Neural cell (in vitro differentiated cells): ENCODE results near the gene GPR183. TPM values are rescaled to one million over a fixed set of nuclear protein-coding genes. Genes with fewer than 3 reads are reported as not detected.

ENCODE experiments used
- H2AFZ ChIP-seq: fragments of 200-600, 300-800 bp; sonication (generic), shearing (Covaris generic); 2 replicates; pipeline ENCODE4 v1.6.0; 2014; ENCODE audit warnings: low read depth, mild to moderate bottlenecking, antibody characterized with exemption, low read length, moderate library complexity
- H3F3A ChIP-seq: fragments of 200-600 bp; shearing (Covaris generic); 2 replicates; pipeline ENCODE4 v1.6.1; 2016; ENCODE audit warnings: mild to moderate bottlenecking, moderate library complexity, mixed read lengths, antibody characterized with exemption, low read length; ENCODE audit not compliant: insufficient read depth, poor library complexity, severe bottlenecking
- H3K27ac ChIP-seq: fragments of 200-600, 300-800 bp; sonication (generic), shearing (Covaris generic); 2 replicates; pipeline ENCODE4 v1.5.1; 2014; ENCODE audit warnings: mild to moderate bottlenecking, low read length, moderate library complexity
- H3K27me3 ChIP-seq: fragments of 300-800, 200-600 bp; sonication (generic), shearing (Covaris generic); 2 replicates; pipeline ENCODE4 v1.6.0; 2014; ENCODE audit warnings: mild to moderate bottlenecking, low read depth, low read length, moderate library complexity; ENCODE audit not compliant: insufficient read depth
- H3K36me3 ChIP-seq: fragments of 300-800, 200-600 bp; sonication (generic), shearing (Covaris generic); 2 replicates; pipeline ENCODE4 v1.5.1; 2014; ENCODE audit warnings: mild to moderate bottlenecking, antibody characterized with exemption, low read length, moderate library complexity; ENCODE audit not compliant: insufficient read depth
- H3K4me2 ChIP-seq: fragments of 300-800, 200-600 bp; sonication (generic), shearing (Covaris generic); 2 replicates; pipeline ENCODE4 v1.6.0; 2014; ENCODE audit warnings: mild to moderate bottlenecking, low read length
- H3K4me3 ChIP-seq: fragments of 300-800, 200-600 bp; sonication (generic), shearing (Covaris generic); 2 replicates; pipeline ENCODE4 v1.5.1; 2014; ENCODE audit warnings: mild to moderate bottlenecking, low read length, moderate library complexity
- H3K79me2 ChIP-seq: fragments of 200-600 bp; shearing (Covaris generic); replicated peaks from 2 replicates; pipeline ENCODE4 v1.6.0; 2014; ENCODE audit warnings: mild to moderate bottlenecking, low read length, moderate library complexity; ENCODE audit not compliant: insufficient read depth
- H3K9ac ChIP-seq: fragments of 300-800, 200-600 bp; sonication (generic), shearing (Covaris generic); 2 replicates; pipeline ENCODE4 v1.6.1; 2016; ENCODE audit warnings: mild to moderate bottlenecking, low read length, mixed read lengths
- H3K9me2 ChIP-seq: fragments of 200-600 bp; shearing (Covaris generic); 2 replicates; pipeline ENCODE4 v1.6.1; 2016; ENCODE audit warnings: mild to moderate bottlenecking, low read length, mixed read lengths; ENCODE audit not compliant: insufficient read depth
- H3K9me3 ChIP-seq: fragments of 200-600, 300-800 bp; sonication (generic), shearing (Covaris generic); 2 replicates; pipeline ENCODE4 v1.6.1; 2016; ENCODE audit warnings: mild to moderate bottlenecking, mixed run types, low read length, moderate library complexity, mixed read lengths
- H4K20me1 ChIP-seq: fragments of 200-600 bp; shearing (Covaris generic); 2 replicates; pipeline ENCODE4 v1.6.1; 2016; ENCODE audit warnings: mild to moderate bottlenecking, mixed run types; ENCODE audit not compliant: insufficient read depth
- CTCF ChIP-seq: fragments of 450-650 bp; IDR thresholded peaks from 2 replicates; pipeline ENCODE4 v1.5.1; 2014; ENCODE audit warnings: antibody characterized with exemption, mild to moderate bottlenecking, moderate library complexity; ENCODE audit not compliant: poor library complexity, severe bottlenecking
- EP300 ChIP-seq: fragments of 450-650 bp; conservative IDR thresholded peaks from 2 replicates; pipeline ENCODE4 v1.6.1; 2014; ENCODE audit warnings: antibody characterized with exemption, mild to moderate bottlenecking, moderate library complexity; ENCODE audit not compliant: poor library complexity, severe bottlenecking
- EZH2 ChIP-seq: fragments of 200-600, 300-800 bp; shearing (Covaris generic), sonication (generic); IDR thresholded peaks from 2 replicates; pipeline ENCODE4 v1.6.1; 2014; ENCODE audit warnings: antibody characterized with exemption, low read length, borderline replicate concordance, mild to moderate bottlenecking; ENCODE audit not compliant: insufficient read depth, poor library complexity, severe bottlenecking
- MXI1 ChIP-seq: fragments of 450-650 bp; conservative IDR thresholded peaks from 2 replicates; pipeline ENCODE4 v1.6.1; 2014; ENCODE audit warnings: antibody characterized with exemption, mild to moderate bottlenecking; ENCODE audit not compliant: poor library complexity, severe bottlenecking
- POLR2AphosphoS5 ChIP-seq: IDR thresholded peaks from 2 replicates; pipeline ENCODE4 v1.6.1; 2012
- RAD21 ChIP-seq: fragments of 450-650 bp; conservative IDR thresholded peaks from 2 replicates; pipeline ENCODE4 v1.6.1; 2014; ENCODE audit warnings: antibody characterized with exemption, mild to moderate bottlenecking, moderate library complexity
- REST ChIP-seq: IDR thresholded peaks from 2 replicates; pipeline ENCODE4 v1.6.1; 2012; ENCODE audit warnings: borderline replicate concordance
- SMC3 ChIP-seq: fragments of 450-650 bp; conservative IDR thresholded peaks from 2 replicates; pipeline ENCODE4 v1.6.1; 2014; ENCODE audit warnings: antibody characterized with exemption, mild to moderate bottlenecking, moderate library complexity; ENCODE audit not compliant: poor library complexity
- TAF1 ChIP-seq: IDR thresholded peaks from 2 replicates; pipeline ENCODE4 v1.6.1; 2012; ENCODE audit warnings: low read depth
- polyA plus RNA-seq: library from polyadenylated mRNA; depleted of rRNA; stranded (reverse); fragments of >200 nt; gene quantifications from 2 replicates; pipeline ENCODE4 v1.2.3, GENCODE V29; 2014

Gene GPR183
- polyA plus RNA-seq, 1 donor from 2014 or later: not detected

- no peaks in the 10 kb centered on the region for H3K79me2 ChIP-seq
Measured at GRCh38 chr13:99261059-99261458, 46.1 kb downstream of the GPR183 start.

GRCh38 chr13:99260216-99260615 is 47.0 kb downstream of the GPR183 start:
- Histone ChIP-seq H3K27ac (no peak overlapping the region), H3K36me3 (no peaks in the 10 kb centered on the region), H4K20me1 (no peaks in the 10 kb centered on the region), H2AFZ (no peak overlapping the region), H3K9ac (no peak overlapping the region), H3K27me3 (no peaks in the 10 kb centered on the region), H3K79me2 (no peaks in the 10 kb centered on the region), H3K9me2 (no peaks in the 10 kb centered on the region), H3F3A (no peaks in the 10 kb centered on the region), H3K4me3 (no peak overlapping the region), H3K4me2 (no peak overlapping the region), H3K9me3 (no peaks in the 10 kb centered on the region)
- TF ChIP-seq RAD21 (no peak), TAF1 (no peak), SMC3 (no peak), EZH2 (no peak), POLR2AphosphoS5 (no peak), MXI1 (no peak), EP300 (no peak), REST (no peak)

More at GRCh38 chr13:99261059-99261458, 46.1 kb downstream of the GPR183 start:
- H4K20me1 ChIP-seq: no peaks in the 10 kb centered on the region
- no peaks in the 10 kb centered on the region for H3K27me3 ChIP-seq
- H3K9me2 ChIP-seq: no peaks in the 10 kb centered on the region
- no peak overlapping the region for H3K4me2 ChIP-seq
- H3K9me3 ChIP-seq: no peaks in the 10 kb centered on the region
- no peak for TF ChIP-seq POLR2AphosphoS5
- no peak for TF ChIP-seq TAF1
- no peak for TF ChIP-seq CTCF
- TF ChIP-seq EZH2: no peak
- no peak for TF ChIP-seq REST
- no peak for TF ChIP-seq SMC3
- no peak for TF ChIP-seq RAD21
- TF ChIP-seq EP300: no peak
- TF ChIP-seq MXI1: no peak
- H3K9ac ChIP-seq: no peak overlapping the region
- H3K36me3 ChIP-seq: no peaks in the 10 kb centered on the region
- H3F3A ChIP-seq: no peaks in the 10 kb centered on the region
- H3K4me3 ChIP-seq: no peak overlapping the region
- H3K27ac ChIP-seq: no peak overlapping the region
- H2AFZ ChIP-seq: no peak overlapping the region
